ENCODE data around the gene ATG5. TPM values are rescaled to one million over a fixed set of nuclear protein-coding genes. Genes with fewer than 3 reads are reported as not detected.

Gene ATG5
- total RNA-seq, 2 experiments from 2014 or later = 18.8 to 31.1 TPM

GRCh38 chr6:106250953-106251352 is 74.6 kb downstream of the ATG5 start:
- no peak for DNase-seq (ENCODE audit: low spot score)
- Histone ChIP-seq H2AFZ (ENCODE audit: low read length) (no peak overlapping the region), H3K27ac (ENCODE audit: low read depth, low read length, poor library complexity, severe bottlenecking) (no peak overlapping the region), H3K9me2 (ENCODE audit: insufficient read depth, low read length) (no peaks in the 10 kb centered on the region), H3K4me3 (ENCODE audit: low read depth, low read length, poor library complexity, severe bottlenecking) (no peak overlapping the region), H3K4me2 (ENCODE audit: low read length) (no peak overlapping the region), H3K36me3 (ENCODE audit: insufficient read depth, low read length) (peaks cover 13% of the 10 kb centered on the region; the same call in 1 of the 2 replicates), H3K79me2 (ENCODE audit: insufficient read depth, low read depth, low read length) (no peaks in the 10 kb centered on the region), H3K4me1 (ENCODE audit: insufficient read depth, low read length, poor library complexity, severe bottlenecking) (no peaks in the 10 kb centered on the region), H3K9me3 (ENCODE audit: low read length) (no peaks in the 10 kb centered on the region), H4K20me1 (ENCODE audit: insufficient read depth, low read length) (0 out of 2 replicates have a peak, but pooled peaks cover 5% of the 10 kb centered on the region)
- no TSS peak for BruUV-seq (replicated peaks)
- intact Hi-C loops (cut with micrococcal nuclease; ENCODE audit: unreplicated experiment) = no loop called here
- POLR2A ChIA-PET = interaction anchor here (0.5 kb wide), 1 partner anchor 58 kb away, joined by 3 read pairs; no protein-coding TSS in a partner anchor
- no peak for TF ChIP-seq EZH2phosphoT487 (IDR thresholded peaks at IDR 0.05; ENCODE audit: borderline replicate concordance, low read depth, low read length)
- TF ChIP-seq CTCF (conservative IDR thresholded peaks at IDR 0.05; ENCODE audit: low read length) = no peak
- CTCF ChIA-PET (ENCODE audit: unreplicated experiment) = no interaction called here

GRCh38 chr6:106249658-106250057 is 75.9 kb downstream of the ATG5 start:
- Histone ChIP-seq H3K9me2 (ENCODE audit: insufficient read depth, low read length) (no peaks in the 10 kb centered on the region), H3K4me2 (ENCODE audit: low read length) (no peak overlapping the region), H2AFZ (ENCODE audit: low read length) (no peak overlapping the region), H3K4me3 (ENCODE audit: low read depth, low read length, poor library complexity, severe bottlenecking) (no peak overlapping the region), H3K4me1 (ENCODE audit: insufficient read depth, low read length, poor library complexity, severe bottlenecking) (no peaks in the 10 kb centered on the region), H3K9me3 (ENCODE audit: low read length) (no peaks in the 10 kb centered on the region), H3K79me2 (ENCODE audit: insufficient read depth, low read depth, low read length) (no peaks in the 10 kb centered on the region), H4K20me1 (ENCODE audit: insufficient read depth, low read length) (no peaks in the 10 kb centered on the region), H3K27ac (ENCODE audit: low read depth, low read length, poor library complexity, severe bottlenecking) (no peak overlapping the region), H3K36me3 (ENCODE audit: insufficient read depth, low read length) (peaks cover 16% of the 10 kb centered on the region; the same call in 1 of the 2 replicates)
- ChIA-PET POLR2A (no interaction called here), CTCF (ENCODE audit: unreplicated experiment) (no interaction called here)
- TF ChIP-seq EZH2phosphoT487 (IDR thresholded peaks at IDR 0.05; ENCODE audit: borderline replicate concordance, low read depth, low read length) (no peak), CTCF (conservative IDR thresholded peaks at IDR 0.05; ENCODE audit: low read length) (no peak)
- no TSS peak for BruUV-seq (replicated peaks)
- intact Hi-C loops (cut with micrococcal nuclease; ENCODE audit: unreplicated experiment) = no loop called here
- DNase-seq (ENCODE audit: low spot score) = no peak

- ChIA-PET POLR2A (no interaction called here), CTCF (ENCODE audit: unreplicated experiment) (no interaction called here)
- Histone ChIP-seq H3K4me3 (ENCODE audit: low read depth, low read length, poor library complexity, severe bottlenecking) (no peak overlapping the region), H3K36me3 (ENCODE audit: insufficient read depth, low read length) (peaks cover 20% of the 10 kb centered on the region; the same call in 1 of the 2 replicates), H3K79me2 (ENCODE audit: insufficient read depth, low read depth, low read length) (no peaks in the 10 kb centered on the region), H3K9me3 (ENCODE audit: low read length) (no peaks in the 10 kb centered on the region), H3K27ac (ENCODE audit: low read depth, low read length, poor library complexity, severe bottlenecking) (no peak overlapping the region), H3K4me1 (ENCODE audit: insufficient read depth, low read length, poor library complexity, severe bottlenecking) (no peaks in the 10 kb centered on the region), H4K20me1 (ENCODE audit: insufficient read depth, low read length) (no peaks in the 10 kb centered on the region), H3K9me2 (ENCODE audit: insufficient read depth, low read length) (no peaks in the 10 kb centered on the region), H2AFZ (ENCODE audit: low read length) (no peak overlapping the region), H3K4me2 (ENCODE audit: low read length) (no peak overlapping the region)
- no TSS peak for BruUV-seq (replicated peaks)
- TF ChIP-seq CTCF (conservative IDR thresholded peaks at IDR 0.05; ENCODE audit: low read length) = no peak
- TF ChIP-seq EZH2phosphoT487 (IDR thresholded peaks at IDR 0.05; ENCODE audit: borderline replicate concordance, low read depth, low read length) = no peak
- no peak for DNase-seq (ENCODE audit: low spot score)
- intact Hi-C loops (cut with micrococcal nuclease; ENCODE audit: unreplicated experiment) = no loop called here
Measured at GRCh38 chr6:106247733-106248132, 77.8 kb downstream of the ATG5 start.
